Measurements from ENCODE around the gene RND3. TPM values are rescaled to one million over a fixed set of nuclear protein-coding genes. Genes with fewer than 3 reads are reported as not detected.

RND3 gene
- total and polyA plus RNA-seq, 10 of the 15 experiments (the other 5 are each of a cell fraction or from before 2014, with no cell fraction given): 0.38 to 18.3 (median 0.93) TPM

- Histone ChIP-seq H3K79me2 (ENCODE audit: control insufficient read depth, insufficient read depth, low read length) (no peaks in the 10 kb centered on the region), H3K27ac (ENCODE audit: control insufficient read depth, insufficient read depth) (no peak overlapping the region), H3K4me2 (ENCODE audit: control insufficient read depth, insufficient read depth) (no peak overlapping the region), H3K4me1 (ENCODE audit: control insufficient read depth, insufficient read depth, low read length) (no peaks in the 10 kb centered on the region), H3K4me3 (no peak overlapping the region), H3K27me3 (replicated peaks in 1 of 2; ENCODE audit: control insufficient read depth in 2 of 2, insufficient read depth in 2 of 2, low read length in 1 of 2) (peaks cover 0 to 12% of the 10 kb centered on the region in 2 experiments), H3K36me3 (ENCODE audit: control insufficient read depth in 2 of 2, insufficient read depth in 2 of 2, low read length in 1 of 2) (no peaks in the 10 kb centered on the region), H3K9ac (ENCODE audit: control insufficient read depth, insufficient read depth, low read length) (no peak overlapping the region), H4K20me1 (ENCODE audit: control insufficient read depth, insufficient read depth) (no peaks in the 10 kb centered on the region), H3K9me3 (replicated peaks; ENCODE audit: control insufficient read depth, insufficient read depth, low read length) (no peaks in the 10 kb centered on the region), H2AFZ (ENCODE audit: control insufficient read depth, low read depth, low read length) (no peak overlapping the region)
- ATAC-seq (no peak), DNase-seq (ENCODE audit: low read depth, low spot score) (no peak), FAIRE-seq (no peak)
- CTCF ChIA-PET: interaction anchor here (0.7 to 2.2 kb wide), 11 partner anchors 8 to 567 kb away, joined by 3 to 14 read pairs (median 4); no protein-coding TSS in a partner anchor
- POLR2A ChIA-PET: interaction anchor here (1.0 to 3.6 kb wide), 8 partner anchors 11 to 117 kb away, joined by 4 to 45 read pairs (median 7); no protein-coding TSS in a partner anchor
- SMC1A ChIA-PET (ENCODE audit: uncharacterized antibody, unreplicated experiment): interaction anchor here (0.6 to 6.3 kb wide), 26 partner anchors 10 to 886 kb away, joined by 3 to 66 read pairs (median 5); no protein-coding TSS in a partner anchor
- in situ Hi-C loops (cut with MboI): no loop called here
- no peak for TF ChIP-seq CEBPZ (IDR thresholded peaks at IDR 0.05; ENCODE audit: low read depth, low read length)
- TF ChIP-seq HDAC2 (IDR thresholded peaks at IDR 0.05): no peak
- no peak for TF ChIP-seq NFYA (IDR thresholded peaks at IDR 0.05; ENCODE audit: borderline replicate concordance, low read depth, low read length)
- no peak for TF ChIP-seq STAT3 (IDR thresholded peaks at IDR 0.05; ENCODE audit: low read depth, low read length)
- TF ChIP-seq POLR2AphosphoS2 (IDR thresholded peaks at IDR 0.05; ENCODE audit: low read depth, low read length): no peak
- TF ChIP-seq GATAD2B (conservative IDR thresholded peaks at IDR 0.05; ENCODE audit: low read depth): no peak
- TF ChIP-seq DPF2 (IDR thresholded peaks at IDR 0.05): no peak
- TF ChIP-seq, protein P1, sequence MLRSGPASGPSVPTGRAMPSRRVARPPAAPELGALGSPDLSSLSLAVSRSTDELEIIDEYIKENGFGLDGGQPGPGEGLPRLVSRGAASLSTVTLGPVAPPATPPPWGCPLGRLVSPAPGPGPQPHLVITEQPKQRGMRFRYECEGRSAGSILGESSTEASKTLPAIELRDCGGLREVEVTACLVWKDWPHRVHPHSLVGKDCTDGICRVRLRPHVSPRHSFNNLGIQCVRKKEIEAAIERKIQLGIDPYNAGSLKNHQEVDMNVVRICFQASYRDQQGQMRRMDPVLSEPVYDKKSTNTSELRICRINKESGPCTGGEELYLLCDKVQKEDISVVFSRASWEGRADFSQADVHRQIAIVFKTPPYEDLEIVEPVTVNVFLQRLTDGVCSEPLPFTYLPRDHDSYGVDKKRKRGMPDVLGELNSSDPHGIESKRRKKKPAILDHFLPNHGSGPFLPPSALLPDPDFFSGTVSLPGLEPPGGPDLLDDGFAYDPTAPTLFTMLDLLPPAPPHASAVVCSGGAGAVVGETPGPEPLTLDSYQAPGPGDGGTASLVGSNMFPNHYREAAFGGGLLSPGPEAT (IDR thresholded peaks at IDR 0.05; ENCODE audit: low read depth): no peak
- TF ChIP-seq ETV6 (conservative IDR thresholded peaks at IDR 0.05 in 1 of 2, IDR thresholded peaks at IDR 0.05 in 1 of 2; ENCODE audit: borderline replicate concordance in 1 of 2, low read depth in 1 of 2): no peak
- 45% methylated on average over 7 of the region's 7 CpGs for WGBS (ENCODE audit: insufficient coverage, insufficient replicate concordance, low lambda C conversion rate, missing lambda C conversion rate)
- RAD21 ChIA-PET (ENCODE audit: unreplicated experiment): interaction anchor here (0.8 to 9.9 kb wide), 20 partner anchors 13 to 126 kb away, joined by 3 to 143 read pairs (median 4); no protein-coding TSS in a partner anchor
- intact Hi-C loops (cut with micrococcal nuclease; ENCODE audit: unreplicated experiment): loop anchor here (5.0 to 10.0 kb wide), 3 partner anchors 357 to 750 kb away; no protein-coding TSS in a partner anchor
- BruUV-seq (replicated peaks): no TSS peak
These were observed 2.9 kb downstream of the RND3 start for GRCh38 chr2:150484461-150485021.
